ENCODE data around the gene TPT1.
"Not testable (repeated sequence)": the region's sequence is repeated elsewhere in the genome, so short reads cannot be mapped to it uniquely, and the experiment has no call there.

Gene TPT1

GRCh38 chr13:45301263-45301662 is 39.7 kb downstream of the TPT1 start:
- DNase-seq (ENCODE audit: low read depth in 2 of 2) = no peak

- no peak for DNase-seq (ENCODE audit: low read depth in 2 of 2)
Measured at GRCh38 chr13:45300190-45300985, 40.6 kb downstream of the TPT1 start.

DNA sequence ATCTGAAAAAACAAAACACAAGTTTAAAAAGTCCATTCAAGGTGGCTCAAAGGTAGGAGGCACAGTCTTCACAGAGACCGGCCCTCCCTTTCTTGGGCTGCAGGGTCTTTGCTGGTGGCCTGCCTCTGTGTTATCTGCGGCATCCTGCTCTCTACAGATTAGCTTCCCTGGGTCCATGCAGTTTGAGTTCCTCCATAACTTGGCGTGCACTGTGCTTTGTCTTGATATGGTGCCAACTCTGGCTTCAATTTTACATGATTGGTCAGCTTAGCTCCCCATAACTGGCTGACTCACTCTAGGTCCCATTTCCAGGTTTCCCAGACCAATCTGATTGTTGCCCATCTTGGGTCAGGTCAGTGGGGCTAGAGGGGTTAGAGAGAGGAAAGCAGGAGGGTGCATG is 41.8 kb downstream of the TPT1 start:
- DNase-seq (ENCODE audit: low read depth in 2 of 2) = no peak

GRCh38 chr13:45298550-45298949 is 42.4 kb downstream of the TPT1 start:
- not testable (repeated sequence) for DNase-seq (ENCODE audit: low read depth in 2 of 2)

DNA sequence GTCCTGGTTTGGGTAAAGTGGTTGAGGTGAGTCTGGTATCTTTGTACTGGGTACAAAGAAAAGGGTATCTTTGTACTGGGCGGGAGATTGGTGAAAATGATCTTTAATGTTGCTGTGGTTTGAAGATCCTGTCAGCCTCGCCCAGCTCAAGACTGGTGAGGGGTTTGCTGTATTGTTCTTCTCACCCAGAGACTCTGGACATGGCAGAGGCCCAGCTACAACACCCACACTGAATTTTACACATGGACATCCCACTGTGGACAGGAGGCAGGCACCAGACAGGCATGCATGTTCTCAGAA is 42.8 kb downstream of the TPT1 start:
- no peak for DNase-seq (ENCODE audit: low read depth in 2 of 2)

DNA sequence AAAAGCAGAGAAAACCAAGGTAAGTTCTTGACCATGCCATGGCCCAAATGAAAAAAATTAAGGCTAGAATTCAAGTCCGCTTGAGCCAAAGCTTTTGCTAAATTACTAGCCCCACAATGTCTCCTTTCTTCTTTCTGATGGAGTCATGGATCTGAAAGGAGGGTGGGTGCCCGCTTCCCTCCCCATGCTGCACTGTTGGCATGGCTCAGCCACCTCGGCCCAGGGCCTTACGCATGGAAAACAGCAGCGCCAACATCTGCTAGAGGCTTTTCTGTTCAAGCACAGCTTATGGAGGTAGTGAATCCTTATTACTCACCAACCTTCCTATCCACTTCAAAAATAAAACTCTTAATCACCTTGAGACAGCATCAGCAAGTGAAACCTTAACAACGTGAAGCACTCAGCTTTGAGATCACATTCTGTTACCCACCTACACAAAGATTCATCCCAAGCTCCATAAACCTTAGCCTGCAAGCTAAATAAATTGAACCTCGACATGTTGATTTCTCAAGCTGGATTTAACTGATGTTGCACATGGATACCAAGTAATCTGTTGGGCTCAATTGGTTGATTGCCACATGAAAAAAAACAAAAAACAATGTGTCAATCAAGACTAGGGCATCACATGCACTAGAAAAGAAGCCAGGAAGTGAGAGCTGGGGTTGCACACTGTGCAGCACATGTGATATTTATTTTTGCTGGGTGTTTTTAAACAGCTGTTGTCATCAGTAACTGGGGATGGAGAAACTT is 43.4 kb downstream of the TPT1 start:
- no peak for DNase-seq (ENCODE audit: low read depth in 2 of 2)

- DNase-seq (ENCODE audit: low read depth in 2 of 2) = no peak
Measured at GRCh38 chr13:45296259-45296658, 44.7 kb downstream of the TPT1 start.

DNA sequence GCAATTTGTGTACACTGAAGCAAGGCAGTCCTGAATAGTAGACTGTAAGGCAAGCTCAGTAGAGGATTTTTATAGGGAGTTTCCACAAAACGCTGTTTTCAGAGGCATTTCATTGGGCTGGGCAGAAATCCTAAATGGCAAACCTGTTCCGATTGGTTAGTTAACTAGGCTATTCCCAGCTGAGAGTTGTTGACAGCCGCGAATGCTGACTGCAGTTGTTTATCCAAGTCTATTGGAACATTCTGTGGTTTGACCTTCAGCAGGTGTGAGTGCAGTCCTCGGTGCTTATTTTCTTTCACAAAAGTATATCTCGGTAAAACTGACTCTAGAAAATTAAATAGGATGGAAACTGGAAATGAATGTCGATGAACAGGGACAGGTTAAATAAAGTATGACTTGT is 45.4 kb downstream of the TPT1 start:
- no peak for DNase-seq (ENCODE audit: low read depth in 2 of 2)

DNA sequence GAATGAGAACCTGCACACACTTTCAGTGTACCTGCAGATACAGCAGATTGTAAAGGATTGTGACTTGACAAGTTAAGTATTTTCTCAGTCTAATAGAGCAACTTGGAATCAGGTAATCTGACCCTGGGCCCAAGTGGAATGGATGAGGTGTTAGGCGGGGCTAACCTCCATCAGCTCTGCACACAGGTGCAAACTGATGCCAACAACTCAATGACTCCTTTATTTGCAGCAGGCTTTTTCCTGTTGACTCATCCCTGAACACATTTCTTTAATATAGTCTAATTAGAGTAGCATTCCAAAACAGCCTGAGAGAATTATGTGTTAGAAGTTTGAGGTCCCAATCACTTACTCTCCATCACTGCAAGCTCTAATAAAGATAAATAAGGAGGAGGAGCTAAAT is 48.8 kb downstream of the TPT1 start:
- no peak for DNase-seq (ENCODE audit: low read depth in 2 of 2)

DNA sequence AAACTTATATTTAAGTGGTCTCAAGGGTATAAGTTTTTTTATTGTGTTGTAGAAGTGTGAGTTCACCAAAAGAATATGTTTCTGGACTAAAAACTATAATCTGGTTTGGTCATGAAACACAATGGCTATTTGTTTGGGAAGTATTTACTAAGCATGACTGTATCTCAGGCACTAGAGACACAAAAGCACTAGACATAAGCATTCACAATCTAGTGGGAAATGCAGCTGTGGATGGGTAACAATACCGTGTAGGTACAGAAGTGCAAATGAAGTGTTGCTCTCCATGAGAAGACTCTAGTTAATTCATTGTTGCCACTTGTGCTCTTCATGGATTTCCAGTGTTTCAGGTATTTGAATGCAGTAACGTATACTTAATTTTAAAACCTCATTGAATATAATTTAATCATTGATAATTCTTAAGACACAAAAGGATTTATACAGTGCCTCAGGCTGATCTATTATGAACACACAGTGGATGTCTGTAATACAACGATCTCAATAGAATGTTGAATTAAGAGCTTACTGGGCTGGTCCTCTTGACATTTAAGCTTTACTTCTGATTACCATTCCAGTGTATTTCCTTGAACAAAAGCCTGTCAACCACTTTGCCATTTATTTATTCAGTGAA is 50.9 kb downstream of the TPT1 start:
- DNase-seq (ENCODE audit: low read depth in 2 of 2) = no peak

All from activated CD8-positive, alpha-beta memory T cell treated with anti-CD3 and anti-CD28 coated beads for 4 hours (primary cell).